Measurements from ENCODE around the gene SNAI3.

The SNAI3 gene

DNA sequence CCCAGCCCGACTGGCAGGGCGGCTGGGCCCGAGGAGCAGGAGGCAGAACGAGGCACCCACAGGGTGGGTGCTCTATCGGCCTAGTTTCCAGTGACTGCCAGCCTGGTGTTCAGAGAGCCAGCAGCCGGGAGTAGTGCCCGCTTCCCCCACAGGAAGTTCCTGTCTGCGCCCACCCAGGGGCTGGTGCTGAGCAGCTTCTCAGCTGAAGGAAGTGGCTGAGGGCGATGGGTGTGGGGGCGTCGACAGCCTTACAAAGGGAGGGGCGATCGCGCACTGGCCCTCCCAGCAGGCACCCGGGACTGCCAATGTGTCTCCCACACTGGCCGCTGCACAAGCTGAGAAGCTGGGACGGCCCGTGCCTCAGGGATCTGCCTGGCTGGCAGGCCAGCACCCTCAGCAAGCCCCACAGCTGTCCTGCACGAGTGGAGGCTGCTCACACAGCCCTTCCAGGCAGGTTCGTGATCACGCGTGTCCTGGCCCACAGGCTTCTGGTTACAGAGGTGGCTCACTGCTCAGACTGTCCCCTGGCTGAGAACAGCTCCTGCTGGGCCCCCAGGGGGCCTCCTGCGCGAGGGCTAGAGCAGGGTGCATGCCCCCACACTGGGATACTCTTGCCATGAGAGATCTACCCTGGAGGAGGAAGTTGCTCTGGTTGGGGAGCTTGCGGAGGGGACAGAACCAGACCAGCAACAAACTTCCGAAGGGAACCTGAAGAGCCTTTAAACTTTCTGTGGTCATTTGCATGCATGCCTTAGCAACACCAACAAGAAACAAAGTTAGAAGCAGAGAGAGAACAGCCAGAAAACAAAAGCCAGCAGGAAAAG, 17.4 kb upstream of the SNAI3 start:
- peak; percentile 35 for DNase-seq

DNA sequence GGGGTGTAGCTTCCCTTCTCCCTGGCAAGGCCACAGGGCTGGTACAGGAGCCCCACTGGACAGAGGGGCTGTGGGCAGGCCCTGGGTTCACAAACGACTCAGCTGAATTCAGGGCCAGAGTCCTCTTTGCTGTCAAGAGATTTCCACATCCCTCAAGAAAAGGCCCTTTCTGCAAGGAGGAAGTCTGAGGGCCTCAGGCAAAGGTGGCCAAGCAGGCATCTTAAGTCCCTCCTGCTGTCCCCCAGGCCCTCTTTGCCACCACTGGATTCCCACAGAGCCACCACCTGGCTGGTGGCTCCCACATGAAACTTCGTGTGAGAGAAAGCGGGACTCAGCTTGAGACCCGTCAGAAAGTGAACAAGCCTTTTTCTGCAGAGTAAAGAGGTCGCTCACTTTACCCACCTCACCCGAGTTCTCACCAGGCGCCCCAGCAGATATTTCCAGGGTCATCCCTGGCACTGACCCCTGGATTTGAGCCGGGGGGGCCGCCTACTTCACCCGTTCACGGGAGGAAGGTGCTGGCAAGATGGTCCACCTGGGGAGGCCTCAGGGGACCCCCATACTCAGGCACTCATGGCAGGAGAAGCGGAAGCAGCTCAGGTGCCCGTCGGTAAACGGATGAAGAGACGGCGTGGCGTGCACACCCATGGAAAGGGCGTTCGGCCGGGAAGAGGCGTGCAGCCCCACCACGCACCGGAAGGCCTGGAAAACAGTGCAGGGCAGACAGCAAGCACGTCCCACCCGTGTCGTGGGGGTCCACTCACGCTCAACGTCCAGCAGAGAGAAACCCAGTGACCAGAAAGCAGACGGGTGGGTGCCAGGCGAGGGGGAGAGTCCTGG, 16.3 kb upstream of the SNAI3 start:
- no peak for DNase-seq

DNA sequence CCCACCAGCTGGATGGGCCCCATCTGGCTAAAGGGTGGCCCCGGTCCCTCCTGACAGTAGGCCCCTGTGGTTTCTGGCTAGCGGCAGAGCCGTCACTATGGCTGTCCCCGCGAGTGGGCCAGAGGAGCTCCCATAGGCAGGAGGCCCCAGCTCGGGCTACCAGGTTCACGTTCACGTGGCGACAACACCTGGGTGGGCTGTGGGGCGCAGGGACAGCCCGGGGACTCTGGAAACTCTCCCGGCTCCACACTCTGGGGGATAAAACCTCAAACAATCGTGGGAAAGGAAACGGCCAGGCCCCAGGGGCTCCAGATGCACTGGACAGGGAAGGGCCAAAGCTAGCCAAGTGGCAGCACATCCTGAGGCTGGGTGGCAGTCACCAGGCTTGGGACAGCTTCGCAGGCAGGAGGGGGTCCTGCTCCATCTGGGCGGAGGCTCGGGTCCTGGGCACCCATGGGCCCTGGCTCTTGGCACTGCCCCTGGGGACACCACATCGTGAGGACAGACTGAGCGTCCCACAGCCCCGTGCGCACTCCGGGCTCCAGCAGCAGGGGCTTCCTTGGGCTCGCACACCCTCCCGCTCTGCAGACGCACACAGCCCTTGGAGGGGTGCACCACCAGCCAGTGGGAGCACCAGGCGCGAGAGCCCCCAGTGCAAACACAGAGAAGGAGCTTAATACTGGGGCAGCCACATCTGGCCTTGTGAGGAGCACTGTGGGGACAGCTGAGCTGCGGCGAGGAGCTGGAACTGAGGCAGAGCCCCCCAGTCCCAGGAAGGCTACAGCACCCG, 15.5 kb upstream of the SNAI3 start:
- DNase-seq, result no peak

DNA sequence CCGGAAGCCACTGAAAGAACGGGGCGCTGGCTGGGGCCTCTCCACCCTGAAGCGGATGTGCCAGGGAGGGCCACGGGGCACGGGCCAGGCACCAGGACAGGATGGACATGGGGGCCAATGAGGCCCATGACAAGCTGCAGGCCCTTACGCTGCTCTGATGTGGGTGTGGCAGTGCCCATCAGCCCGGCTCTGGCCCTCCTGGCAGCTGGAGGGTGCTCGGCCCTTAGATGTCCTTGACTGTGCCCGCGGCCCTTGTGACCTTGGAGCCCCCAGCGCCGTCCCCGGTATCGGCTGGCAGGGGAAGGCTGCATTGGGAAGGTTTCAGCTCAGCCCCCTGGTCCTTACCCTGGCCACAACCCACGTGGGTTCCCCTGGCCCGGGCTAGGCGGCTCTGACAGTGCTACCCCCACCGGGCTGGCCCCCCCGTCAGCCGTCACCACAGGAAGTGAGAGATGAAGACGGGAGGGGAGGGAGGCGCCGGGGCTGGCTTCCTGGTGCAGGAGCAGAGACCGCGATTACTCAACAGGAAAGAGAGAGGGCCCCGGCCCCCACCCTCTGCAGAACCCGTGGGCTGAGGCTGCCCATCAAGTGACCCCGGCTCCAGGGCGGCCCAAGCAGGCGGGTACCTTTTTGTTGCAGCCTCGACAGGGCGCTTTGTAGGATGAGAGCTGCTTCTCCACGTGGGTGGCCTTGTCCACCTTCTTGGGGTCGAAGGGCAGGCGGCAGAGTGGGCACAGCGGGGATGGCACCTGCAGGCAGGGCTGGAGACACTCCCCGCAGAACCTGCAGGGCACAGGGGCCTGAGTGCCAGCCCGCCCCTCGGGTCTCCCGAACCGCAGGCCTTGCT, 14.6 kb upstream of the SNAI3 start:
- DNase-seq, result peak; percentile 39

DNA sequence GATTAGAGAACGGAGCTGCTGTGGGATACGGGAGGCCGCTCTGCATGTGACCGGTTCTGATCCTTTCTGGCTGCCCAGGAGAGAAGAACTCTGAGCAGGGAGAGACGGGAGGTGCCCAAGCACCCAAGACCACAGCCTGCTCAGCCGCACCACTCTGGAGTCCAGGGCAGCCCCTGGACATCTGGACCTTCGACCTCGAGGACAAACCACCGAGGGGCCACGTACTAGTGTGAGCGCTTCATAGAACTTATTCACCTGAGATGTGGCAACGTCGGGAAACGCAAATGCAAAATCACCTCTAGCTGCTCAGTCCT, 14.0 kb upstream of the SNAI3 start:
- no peak for DNase-seq

DNA sequence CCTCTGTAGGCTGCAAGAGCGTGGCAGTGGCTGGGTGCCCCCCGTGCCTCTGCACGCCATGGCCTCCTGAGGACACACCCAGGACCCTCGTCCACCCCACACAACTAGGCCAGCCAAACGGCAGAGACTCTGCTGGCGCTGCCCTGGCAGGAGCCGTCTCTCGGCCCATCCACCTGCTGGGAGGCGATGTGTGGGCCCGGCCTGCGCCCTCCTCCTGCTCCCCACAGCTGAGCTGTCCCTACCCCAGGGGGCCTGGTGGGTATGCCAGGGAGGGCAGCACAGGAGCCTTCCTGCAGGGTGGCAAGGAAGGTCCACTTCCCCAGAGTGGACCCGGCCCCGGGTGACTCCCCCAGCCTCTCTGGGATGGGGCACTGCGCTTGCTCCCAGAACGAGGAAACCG, 12.9 kb upstream of the SNAI3 start:
- DNase-seq, result no peak

DNA sequence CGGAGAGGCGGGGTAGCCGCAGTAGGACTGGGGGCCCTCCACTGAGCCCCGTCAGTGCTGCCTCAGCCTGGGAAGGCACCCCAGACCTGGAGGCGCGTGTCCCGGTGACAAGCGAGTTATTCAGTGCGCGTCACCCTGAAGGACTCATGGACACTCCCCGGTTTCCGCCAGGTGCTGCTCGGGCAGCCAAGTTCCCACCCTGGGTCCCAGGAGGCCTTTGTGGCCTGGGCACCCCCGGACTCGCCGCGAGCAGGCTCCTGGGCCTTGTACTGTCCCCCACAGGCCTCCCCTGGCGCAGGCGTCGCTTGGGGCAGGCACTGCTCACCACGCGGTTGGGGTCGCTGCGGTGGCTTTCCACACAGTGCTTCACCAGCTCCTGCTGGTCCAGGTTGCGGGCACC, 12.3 kb upstream of the SNAI3 start:
- no peak for DNase-seq

DNA sequence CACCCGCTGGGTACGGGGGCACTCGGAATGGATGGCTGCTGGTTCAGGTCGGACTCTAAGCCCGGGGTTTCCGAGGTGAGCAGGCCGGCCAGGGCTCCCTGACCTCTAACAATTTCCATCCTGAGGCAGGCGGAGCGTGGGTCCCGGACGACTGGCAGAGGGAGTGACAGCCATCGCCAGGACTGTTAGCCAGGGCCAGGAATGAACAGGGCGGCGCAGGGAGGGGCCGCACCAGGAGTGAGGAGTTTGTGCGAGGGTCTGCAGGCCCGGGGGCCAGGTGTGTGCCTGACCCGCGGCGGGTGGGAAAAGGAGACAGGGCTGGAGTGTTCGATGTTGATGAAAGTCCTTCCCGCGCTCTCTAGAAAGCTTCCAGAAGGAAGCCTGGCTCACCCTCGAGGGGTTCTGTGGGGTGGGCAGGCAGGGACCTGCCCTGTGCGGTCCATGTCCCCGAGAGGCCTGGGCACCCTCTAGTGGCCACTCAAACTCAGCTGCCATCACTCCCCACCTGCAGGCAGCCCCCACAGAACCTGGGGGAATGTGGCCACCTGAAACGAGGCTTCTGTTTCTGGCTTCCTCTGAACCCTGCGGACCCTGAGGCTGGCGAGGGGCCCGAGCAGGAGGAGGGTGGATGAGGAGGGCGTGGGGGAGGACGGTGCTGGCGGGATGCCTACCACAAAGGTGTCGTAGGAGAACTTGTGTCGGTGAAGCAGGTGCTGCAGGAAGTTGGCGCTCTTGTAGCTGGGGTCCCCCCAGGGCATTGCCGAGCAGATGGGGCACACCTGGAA, 11.7 kb upstream of the SNAI3 start:
- no peak for DNase-seq

DNA sequence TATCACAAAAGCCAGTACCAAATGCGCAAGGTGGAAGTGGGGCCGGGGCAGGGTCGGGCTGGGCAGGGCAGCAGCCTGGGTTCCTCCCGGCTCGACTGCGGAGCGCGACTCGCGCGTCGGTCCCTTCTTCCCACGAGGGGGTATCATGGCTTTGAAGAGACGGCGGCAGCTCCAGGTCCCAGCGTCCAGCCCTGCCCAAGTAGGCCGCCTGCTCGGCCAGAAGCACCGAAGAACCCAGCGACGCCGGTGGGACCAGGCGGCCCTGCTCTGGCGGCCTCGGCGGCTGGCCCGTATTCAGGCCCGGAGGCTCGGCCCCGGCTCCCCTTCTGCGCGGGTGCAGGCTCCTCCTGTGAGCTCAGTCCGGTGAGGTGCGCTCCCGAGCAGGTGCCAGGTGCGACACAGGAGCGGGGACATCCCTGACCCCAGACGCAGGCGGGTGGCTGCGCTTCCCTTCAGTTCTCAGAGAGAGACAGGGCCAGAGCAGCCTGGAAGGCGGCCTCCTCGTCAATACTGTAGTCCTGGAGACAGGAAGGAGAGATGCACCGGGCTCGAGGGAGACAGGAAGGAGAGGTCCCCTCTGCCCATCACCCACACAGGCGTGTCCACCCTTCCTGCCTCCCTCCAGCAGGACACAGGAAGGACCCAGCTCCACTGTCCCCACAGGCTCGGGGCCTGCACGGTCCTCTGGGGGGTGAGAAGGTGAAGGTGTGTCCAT, 11.0 kb upstream of the SNAI3 start:
- DNase-seq, result no peak

DNA sequence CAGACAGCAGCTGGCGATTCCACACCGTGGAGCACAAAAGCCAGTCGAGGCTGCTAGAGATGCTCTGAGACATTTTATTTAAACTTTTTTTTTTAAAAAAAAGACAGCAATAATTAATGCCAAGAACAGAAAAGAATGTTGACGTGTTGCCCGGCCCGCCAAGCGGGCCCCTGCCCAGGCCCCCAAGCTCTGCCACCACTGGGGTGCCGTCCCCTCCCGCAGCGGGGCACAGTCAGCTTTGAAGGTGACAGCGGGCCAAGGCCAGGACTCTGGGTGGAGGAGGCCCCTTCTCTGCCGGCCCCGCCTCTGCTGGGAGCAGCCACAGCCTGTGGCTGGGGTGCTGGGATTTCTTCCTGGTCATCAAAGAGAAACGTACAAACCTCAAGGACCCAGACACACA, 10.1 kb upstream of the SNAI3 start:
- DNase-seq, result no peak

DNA sequence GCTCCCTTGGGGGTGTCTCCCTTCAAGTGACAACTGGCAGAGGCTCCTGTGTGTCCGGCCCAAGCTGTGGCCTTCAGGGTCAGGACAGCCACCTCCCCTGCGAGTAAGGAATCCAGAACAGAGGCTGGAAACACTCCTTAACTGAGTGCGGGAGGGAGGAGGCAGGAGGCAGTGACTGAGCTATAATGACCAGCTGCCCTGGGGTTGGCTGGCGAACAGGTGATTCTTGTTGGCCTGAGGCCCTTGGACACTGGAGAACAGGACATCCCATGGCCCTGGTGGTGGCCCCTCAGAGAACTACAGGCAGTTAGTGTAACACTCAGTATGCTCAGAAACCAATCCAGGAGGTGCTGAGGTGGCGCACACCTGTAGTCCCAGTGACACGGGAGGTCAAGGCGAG, 9.4 kb upstream of the SNAI3 start:
- DNase-seq, result no peak

DNA sequence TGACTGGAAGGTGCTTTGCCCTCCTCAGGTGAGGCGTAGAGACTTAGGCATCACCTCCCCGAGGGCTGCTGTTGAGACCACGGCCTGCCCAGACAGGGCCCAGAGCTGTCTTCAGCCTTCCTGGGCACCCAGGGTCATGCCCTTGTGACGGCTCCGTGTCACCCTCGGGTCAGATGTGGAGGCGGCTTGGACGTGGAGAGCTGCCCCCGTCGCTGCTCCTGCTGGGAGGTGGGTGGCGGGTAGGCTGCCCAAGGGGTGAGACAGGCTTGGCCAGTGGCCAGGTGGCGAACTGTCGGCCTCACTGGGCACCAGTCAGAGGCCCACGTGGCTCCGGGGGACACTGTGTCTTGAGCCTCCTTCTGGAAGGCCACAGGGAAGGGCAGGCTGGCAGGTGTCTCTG, 8.9 kb upstream of the SNAI3 start:
- no peak for DNase-seq

DNA sequence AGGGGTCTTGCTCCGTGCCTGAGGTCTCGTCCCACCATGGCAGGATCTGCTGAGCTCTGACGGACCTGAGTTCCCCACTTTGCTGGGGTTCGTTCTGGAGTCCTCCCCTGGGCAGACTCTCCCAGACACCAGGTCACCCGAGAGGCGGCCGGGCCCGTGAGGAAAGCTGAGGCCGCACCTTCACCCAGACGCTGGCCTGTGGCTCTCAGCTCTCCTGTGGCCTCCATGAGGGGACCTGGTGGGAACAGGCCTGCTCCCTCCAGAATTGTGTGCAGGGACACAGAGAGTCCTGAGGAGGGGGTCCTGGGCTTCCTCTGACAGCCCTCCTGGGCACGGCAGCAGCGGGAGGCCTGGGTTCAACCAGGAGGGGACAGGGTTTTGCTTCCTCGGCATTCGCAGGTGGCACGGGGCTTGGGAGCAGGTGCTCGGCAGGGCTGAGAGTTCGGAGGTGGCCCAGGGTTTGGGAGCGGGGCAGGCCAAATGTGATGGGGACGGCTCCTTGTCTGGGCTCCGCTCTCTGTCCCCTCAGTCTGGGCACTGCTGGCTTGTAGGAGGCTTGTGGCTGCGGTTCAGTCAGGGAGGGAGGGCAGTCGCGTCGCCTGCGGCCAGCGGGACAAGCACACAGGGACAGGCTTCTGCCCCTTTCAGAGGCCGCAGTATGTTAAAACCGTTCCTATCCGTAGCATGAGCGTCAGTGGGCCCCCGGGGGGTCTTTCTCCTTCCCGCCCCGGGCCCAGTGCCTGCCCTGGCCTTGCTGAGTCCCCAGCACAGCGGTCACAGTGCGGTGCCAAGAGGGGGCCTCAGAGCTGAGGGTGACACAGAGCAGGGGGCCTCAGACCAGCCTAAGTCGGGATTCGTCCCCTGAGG, 8.1 kb upstream of the SNAI3 start:
- DNase-seq, result no peak

DNA sequence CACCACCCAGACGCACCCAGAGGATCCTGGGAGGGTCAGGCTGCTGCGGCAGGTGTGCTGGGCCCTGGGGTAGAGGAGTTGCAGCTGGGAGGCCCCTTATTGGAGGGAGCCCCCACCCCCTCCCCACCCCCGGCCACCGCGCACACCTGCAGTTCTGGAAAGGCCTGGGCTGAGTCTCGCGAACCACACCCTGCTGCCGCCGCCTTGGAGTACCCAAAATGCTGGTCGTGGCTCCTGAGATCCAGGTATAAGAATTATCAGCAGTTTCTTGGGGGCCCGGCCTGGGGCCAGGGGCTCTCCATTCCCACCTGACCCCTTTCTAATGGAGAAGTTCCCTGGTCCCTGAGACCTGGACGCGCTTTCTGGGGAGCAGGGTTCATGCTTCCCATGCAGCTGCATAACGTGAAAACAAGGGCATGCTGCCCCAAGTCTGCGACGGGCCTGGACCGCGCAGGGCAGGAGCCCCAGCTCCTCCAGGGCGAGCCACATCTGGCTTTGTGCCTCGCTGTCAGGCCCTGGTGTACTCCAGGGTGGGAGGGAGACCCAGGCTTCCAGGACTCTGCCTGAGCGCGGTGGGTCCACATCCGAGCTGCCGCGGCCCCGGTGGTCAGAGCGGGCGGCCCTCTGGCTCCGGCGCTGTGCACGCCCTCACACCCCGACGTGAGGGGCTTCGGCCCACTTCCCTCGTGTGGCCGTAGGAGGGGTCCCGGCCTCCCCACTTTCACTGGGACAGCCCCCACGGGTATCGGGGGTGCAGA, 7.3 kb upstream of the SNAI3 start:
- no peak for DNase-seq

DNA sequence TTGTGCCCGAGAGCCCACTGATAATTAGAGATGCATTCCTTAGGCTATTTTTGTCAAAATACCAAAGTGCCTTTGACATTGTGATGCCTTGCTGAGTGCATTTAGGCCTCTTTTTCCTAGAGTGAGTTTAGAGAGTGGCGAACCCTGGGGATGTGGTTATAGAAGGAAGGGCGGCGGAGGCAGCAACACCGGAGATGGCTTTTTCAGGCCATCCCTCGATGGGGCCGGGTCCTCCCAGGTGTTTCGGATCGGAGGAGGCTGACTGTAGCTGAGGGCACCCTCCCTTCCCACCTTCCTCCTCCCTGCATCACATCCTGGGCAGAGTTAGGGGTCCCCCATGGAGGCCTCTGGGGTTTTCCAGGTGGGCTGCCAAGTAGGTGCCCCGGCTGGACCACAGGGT, 6.6 kb upstream of the SNAI3 start:
- DNase-seq, result no peak

DNA sequence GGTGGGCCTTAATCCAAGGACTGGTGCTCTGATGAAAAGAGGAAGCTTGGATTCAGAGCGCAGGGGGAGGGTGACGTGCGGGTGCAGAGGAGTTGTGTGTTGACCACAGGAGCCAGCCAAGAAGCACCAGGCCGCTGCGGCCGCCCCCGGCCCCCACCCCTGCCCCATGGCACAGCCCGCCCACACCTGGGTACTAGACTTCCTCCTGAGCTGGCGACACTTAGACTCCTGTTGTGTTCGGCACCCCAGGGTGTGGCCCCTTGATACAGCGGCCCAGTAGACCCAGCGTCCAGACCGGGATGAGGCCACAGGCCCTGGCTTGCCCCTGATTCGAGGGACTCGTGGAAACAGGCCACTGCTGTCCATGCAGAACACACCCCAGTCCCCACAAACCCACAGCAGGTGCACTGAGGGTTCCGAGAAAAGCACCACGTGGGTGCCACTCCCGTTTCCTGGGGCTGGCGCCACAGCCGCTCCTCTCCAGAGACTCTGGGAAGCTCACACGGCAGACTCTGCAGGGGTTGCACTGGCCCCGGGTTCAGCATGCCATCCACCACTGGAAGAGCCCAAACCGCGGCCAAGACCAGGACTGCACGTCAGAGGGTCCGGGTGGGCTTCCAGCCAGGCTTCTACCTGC, 5.7 kb upstream of the SNAI3 start:
- peak; percentile 6 for DNase-seq

DNA sequence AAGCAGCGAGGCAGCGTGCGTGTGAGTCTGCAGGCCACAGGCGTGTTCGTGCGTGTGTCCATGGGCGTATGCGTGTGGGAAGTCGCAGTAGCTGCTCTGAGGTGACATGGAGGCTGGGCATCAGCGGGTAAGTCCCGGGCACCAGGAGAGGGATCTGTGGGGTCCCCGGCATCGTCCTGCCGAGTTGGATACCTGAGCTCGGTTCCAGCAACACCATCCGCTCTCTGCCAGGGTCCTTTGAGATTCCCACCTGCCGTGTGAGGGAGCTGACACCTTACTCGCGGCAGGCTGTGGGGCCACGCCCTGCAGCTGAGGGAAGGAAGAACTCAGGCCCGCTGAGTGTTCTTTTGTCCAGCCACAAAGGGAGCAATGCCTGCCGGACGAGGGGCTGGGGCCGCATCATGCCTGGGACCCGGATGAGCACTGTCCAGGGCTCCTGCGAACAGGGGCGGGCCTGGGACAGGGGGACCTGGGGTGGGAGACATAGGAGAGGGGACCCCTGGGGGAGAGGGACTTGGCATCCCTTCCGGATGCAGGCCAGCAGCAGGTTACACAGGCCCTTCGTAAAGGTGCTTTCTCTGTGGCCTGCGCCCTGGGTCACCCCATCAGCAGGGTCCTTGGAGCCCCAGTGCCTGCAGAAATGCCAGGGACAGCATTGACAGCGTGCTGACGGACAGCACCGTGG, 5.0 kb upstream of the SNAI3 start:
- DNase-seq, result no peak

Data from midbrain (tissue), 1 donor.